HG03097 (cell line): ENCODE measurements around the gene SOCS1.
"Not testable (repeated sequence)": the region's sequence is repeated elsewhere in the genome, so short reads cannot be mapped to it uniquely, and the experiment has no call there.

Experiments
- ATAC-seq: cut with Tn5 transposase; IDR thresholded peaks from one replicate; pipeline ENCODE4 v1.9.1; 2021; ENCODE audit not compliant: unreplicated experiment, low FRiP score

The SOCS1 gene

DNA sequence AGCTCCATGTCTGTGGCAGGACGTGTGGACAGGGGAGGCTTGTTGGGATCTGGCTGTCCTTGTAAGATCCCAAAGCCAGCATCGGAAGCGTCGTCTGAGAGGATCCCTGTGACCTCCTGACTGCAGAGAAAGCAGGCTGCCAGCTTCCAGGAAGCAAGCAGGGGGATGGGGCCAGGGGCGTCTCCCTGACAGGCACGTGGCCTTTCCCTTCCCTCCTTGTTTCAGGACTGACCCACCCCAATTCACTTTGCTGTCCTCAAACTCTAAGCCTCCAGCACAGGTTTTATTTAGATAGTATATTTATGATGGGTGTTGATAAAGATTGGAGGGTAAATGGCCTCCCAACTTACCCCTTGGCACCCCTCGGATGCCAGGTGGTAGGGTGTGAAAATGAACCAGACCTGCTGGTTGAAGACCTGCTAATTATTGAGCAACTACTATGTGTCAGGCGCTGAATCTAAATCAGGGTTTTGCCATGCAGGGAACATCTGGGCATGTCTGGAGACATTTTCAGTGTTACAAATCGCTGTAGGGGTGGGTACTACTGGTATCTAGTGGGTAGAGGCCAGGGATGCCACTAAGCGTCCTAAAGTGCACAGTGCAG is 24.5 kb downstream of the SOCS1 start:
- ATAC-seq = no peak

DNA sequence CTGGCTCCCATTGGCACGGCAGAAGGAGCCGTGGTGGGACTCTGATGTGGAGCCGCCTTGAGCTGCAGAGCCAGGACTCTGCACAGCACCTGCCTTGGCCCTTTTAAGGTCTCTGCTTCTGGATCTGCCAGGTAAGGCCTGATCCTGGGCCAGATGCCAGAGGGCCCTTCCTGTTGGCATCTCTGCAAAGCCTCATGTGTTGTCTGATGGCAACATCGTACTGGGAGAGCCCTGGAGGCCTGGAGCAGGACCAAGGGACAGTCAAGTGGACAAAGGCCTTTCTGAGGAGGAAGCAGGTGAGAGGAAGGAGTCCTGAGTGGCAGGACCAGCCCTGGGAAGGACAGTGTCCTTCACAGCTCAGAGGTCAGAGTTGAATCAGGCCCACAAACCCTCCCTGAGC is 26.1 kb downstream of the SOCS1 start:
- no peak for ATAC-seq

- no peak for ATAC-seq
These were observed 26.6 kb downstream of the SOCS1 start for GRCh38 chr16:11229432-11229831.

DNA sequence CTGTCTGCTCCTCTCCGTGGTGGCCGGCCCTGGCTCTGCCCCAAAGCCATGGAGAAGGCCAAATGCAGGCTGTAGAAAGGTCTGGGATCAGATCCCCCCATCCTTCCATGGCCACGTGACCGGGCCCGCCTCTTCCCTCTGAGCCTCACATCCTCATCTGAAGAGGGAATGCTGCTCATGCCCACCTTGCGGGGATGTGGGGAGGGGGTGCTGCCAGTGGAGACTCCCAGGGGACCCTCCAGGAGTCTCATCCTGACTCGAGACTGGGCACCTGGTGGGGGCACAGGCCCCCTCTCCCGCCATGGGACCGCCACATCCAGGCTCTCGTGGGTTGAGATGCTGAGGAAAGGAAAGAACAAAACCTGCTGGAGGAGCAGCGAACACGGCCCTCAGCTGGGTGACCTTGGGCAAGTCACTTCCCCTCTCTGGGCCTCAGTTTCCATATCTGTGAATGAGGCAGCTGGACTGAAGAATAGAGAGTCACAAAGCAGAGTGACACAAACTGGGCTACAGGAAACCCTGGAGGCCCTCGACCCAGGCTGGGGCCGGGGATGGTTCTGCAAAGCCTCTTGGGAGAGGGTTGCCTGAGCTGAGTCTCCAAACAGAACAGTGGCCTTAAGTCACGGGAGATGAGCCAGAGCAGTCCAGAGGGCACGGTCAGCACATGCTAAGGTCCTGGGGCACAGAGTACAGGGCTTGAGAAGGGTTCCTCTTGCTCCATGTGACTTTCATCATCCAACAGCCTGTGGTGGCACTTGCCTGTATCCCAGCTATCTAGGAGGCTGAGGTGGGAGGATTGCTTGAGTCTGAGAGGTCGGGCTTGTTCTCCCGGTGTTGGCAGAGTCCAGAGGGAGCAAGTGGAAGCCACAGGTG is 30.1 kb downstream of the SOCS1 start:
- peak; percentile 2 for ATAC-seq

GRCh38 chr16:11224894-11225676 is 30.9 kb downstream of the SOCS1 start:
- peak; percentile 86 for ATAC-seq

DNA sequence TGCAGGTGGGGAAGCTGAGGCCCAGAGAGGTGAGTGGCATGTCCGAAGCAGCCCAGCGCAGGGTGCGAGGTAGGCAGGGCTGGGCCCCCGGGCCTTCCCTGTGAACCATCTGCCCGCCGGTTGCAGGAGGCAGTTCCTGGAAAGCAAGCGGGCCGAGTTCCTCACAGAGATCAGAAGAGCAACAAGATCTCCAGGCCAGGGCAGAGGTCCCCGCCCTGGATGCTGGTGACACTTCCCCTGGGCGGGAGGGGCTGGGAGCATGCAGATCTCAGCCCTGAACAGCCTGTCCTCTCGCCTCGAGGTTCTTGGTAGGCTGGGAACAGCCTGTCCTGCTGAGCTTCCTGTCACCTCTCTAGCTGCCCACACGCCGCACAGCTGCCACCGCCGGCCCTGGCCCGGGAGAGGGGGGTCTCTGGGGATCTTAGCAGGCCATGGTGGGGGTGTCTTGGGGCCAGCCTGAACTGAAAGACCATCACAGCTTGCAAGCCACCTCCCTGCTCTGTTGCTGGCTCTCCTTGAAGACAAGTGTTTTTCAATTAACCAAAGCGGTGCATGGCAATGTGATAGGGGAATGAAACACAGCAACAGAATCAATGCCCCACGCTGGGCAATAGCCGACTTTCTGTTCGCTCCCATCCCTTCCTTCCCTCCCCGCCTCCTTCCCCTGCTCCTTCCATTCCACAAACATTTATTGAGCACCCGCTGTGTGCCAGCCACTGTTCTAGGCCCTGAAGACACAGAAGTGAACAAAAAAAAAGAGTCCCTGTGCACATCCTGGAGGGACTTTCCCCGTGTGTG is 31.7 kb downstream of the SOCS1 start:
- peak; percentile 54 for ATAC-seq

GRCh38 chr16:11220507-11220906 is 35.5 kb downstream of the SOCS1 start:
- ATAC-seq = not testable (repeated sequence)

DNA sequence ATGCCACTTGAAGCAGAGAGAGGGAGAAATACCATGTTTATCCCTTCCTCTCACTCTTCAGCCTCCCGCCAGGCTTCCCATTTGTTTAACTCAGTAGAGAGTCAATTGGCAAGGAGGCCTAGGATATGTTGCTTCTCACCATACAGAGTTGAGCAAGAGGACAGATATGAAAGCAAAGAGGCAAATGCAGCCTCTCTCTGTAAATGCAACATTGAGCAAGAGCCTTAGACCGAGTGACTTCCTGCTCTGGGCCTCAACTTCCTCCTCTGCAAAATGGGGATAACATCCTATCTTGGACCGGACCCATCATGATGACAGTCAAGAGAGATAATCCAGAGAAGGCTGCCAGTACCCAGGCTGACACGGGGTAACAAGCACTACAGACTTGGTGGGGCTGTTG is 36.8 kb downstream of the SOCS1 start:
- no peak for ATAC-seq

DNA sequence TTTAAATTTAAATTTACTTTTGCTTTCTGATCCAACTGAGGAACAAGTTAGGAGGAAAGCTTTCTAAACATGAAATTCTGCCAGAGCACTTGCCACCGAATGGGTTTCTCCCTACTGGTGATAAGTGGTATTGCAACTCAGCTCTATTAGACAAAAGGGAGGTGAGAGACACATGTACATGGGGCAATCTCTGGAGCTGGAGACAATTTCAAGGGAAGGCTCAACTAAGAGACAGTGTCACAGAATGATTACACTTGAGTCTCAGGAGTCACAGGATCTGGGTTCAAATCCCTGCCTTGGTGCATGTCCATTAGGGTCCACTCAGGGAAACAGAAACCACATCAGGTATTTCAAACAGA is 37.4 kb downstream of the SOCS1 start:
- no peak for ATAC-seq

DNA sequence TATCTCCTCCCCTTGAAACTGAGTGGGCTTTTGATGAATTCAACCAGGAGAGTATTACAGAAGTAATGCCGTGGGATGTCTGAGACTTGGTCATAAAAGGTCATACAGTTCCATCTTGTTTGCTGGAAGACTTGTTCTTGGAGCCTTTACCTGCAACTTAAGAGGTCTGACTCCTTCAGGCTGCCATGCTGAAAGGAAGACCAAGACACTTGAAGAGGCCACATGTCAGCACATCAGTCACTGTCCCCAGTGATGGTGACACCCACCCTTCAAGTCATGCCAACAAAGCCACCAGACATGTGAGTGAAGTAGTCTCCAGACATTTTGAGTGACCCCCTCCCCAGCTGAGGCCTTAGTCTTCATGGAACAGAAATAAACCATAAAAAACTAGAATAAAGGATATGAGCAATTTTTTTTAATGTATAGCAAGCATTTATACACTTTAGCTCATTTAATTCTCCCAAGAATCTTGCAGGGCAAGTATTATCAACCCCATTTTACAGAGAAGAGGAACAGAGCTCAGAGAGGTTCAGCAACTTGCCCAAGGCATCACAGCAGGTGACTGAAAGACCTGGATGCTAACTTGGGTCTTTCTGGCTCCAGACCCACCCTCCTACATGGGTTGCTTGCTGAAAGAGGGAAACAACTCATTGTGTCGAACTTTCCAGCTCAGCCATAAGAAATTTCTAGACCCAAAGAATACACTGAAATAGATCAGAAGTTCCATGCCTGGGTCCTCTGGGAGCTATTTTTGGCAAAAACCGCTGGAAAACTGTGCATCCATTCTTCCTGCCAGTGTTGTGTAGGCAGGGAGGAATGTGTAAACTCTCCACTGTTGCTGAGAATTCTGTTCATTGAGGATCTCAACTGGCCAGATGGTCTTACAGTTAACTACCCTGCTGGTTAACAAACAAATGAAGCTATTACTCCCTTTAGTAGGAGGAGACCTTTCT is 38.1 kb downstream of the SOCS1 start:
- ATAC-seq = no peak

GRCh38 chr16:11215935-11216556 is 40.0 kb downstream of the SOCS1 start:
- no peak for ATAC-seq

DNA sequence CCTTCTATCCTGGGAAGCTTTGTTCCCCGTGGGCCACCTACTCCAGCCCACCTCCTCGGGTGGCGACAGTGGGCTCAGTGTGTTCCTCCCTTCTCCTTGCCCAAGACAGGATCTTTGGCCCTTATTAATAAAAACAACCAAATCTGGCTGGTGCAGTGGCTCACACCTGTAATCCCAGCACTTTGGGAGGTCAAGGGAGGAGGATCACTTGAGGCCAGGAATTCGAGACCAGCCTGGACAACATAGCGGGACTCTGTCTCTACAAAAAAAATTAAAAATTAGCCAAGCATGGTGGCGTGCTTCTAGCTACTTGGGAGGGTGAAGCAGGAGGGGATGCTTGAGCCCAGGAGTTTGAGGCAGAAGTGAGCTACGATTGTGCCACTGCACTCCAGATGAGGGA is 42.2 kb downstream of the SOCS1 start:
- no peak for ATAC-seq

DNA sequence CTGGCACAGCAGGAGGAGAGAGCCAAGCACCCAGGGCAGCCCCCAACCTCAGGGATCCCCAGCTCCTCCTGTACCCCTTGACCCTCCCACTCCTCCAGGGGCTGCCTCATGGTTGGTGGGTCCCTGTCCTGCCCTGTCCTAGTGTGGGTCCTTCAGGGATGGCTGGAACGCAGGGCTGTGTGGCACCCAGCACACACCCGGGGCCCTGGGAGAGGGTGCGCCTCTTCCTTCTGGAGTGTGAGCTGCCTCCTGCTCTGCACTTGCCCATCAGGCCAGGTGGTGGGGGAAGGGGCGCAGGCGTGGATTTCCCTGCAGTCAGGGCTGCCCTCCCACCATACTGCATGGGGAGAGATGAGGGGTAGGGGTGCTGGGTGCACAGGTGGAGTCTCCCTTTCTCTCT is 42.6 kb downstream of the SOCS1 start:
- no peak for ATAC-seq

- no peak for ATAC-seq
These were observed 43.2 kb downstream of the SOCS1 start for GRCh38 chr16:11212798-11213196.

DNA sequence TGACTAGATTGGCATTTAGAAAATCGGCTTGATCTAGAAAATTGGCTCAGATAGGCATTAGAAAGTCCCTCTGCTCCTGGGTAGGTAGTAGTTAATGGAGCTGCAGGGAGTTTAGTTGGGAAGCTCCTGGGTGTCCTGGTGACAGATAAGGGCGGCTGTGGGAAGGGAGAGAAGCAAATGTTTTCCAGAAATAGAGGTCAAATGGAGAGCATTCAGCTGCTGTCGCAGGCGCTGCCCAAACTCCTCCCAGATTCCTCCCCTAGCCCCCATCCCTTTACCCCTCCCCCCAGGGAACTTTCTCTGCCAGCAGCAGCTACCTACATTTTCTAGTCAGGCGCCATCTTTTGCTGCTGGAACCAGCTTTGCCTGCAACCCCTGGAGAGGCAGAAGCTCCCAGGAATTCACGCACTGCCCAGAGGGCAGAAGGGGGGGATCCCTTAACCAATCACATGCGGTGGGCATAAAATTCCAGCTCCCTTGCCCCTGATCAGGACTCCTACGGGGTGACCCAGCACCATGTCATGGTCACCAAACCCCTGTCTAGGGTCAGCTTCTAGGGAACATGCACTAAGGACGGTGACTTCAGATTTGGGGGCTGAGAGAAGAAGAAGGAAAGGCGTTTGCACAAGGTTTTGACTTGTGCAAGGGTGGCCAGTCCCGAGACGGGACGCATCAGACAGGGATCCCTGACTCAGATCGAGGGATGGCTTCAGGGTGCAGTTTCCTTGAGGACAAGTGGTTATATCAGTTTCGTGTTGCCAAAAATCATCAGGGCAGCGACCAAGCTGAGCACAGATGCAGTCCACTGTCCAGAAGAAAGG is 43.8 kb downstream of the SOCS1 start:
- no peak for ATAC-seq

- ATAC-seq = no peak
These were observed 44.7 kb downstream of the SOCS1 start for GRCh38 chr16:11211061-11211976.

GRCh38 chr16:11210260-11210659 is 45.7 kb downstream of the SOCS1 start:
- no peak for ATAC-seq
